Pons (tissue), 1 donor: Measurements from ENCODE around the gene ACVR1.
A peak's percentile ranks its signal among the peaks of the same experiment; 100 is the strongest.

Source experiments
- DNase-seq: peaks from one replicate; pipeline ENCODE4 v3.0.0-alpha.2; 2016; ENCODE audit warnings: low spot score

ACVR1 gene

DNA sequence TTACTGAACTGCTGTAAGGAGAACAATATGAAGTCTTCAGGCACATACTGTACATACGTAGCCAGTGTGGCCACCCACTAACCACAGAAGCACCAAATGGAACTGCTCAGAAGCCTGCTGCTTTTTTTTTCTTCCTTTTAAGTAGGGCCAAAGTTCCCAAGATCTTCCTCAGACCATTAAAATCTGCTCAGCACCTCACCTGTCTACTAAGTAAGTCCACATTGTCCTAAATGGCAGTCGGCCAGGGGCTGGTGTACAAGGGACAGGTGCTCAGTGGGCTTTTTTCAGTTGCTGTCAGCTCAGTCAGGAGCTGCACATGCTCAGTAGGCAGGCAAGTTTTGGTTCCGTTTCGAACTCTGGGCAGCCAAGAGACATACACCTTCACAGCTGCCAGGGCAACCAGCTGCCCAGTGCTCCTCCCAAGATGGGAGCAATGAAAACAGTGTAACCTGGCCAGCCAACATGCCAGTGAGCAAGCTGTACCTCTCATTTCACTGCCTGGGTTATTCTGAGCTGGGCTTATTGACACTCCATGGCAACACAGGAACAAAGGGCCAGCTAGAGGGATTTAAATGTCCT, 86.1 kb downstream of the ACVR1 start:
- DNase-seq = no peak

GRCh38 chr2:157789256-157789655, 86.9 kb downstream of the ACVR1 start:
- peak; percentile 26 for DNase-seq

DNA sequence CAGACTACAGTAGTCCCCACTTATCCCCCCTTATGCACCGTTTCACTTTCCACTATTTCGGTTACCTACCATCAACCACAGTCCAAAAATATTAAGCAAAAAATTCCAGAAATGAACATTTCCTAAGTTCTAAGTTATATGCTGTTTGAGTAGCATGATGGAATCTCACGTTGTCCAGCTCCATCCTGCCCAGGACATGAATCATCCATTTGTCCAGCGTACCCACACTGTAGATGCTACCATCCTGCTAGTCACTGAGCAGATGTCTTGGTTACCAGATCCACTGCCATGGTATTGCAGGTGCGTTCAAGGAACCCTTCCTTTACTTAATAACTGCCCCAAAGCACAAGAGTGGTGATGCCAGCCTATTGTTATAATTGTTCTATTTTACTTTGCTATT, 87.9 kb downstream of the ACVR1 start:
- DNase-seq = no peak

GRCh38 chr2:157787364-157787938, 88.7 kb downstream of the ACVR1 start:
- no peak for DNase-seq

- no peak for DNase-seq
Measured at GRCh38 chr2:157786663-157787363, 89.3 kb downstream of the ACVR1 start.

DNA sequence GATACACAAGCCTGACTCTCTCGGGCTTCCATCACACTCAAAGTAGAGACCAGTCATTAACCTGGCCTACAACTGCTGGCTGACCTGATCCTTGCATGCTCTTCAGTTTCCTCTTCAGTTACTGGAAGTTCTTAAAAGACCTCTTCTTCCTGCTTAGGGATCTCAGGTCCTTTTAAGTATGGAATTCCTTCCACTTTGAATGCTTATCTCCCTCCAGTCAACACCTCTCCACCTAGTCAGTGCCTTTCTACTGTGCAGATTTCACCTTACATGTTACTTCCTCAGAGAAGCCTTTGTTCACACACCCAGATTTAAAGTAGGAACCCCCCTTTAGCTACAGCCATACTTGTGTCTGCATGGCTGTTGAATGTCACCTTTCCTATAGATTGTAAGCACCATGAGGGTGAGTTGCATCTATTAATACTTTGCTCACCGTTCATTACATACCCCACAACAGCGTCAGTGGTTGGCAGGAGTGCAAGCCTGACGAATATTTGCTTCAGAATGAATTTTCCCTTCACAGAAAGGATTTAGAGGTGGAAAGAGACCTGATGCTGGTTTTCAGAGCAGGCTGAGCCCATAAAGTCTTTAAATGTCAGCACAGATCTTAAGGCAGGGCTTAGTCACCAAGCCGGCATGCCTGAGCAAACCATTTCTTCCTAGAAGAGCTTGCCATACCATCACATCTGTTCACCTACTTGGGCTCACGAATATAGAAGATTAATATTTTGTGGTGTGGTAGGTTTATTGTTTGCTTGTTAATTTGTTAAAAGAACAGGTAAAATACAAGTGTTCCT, 90.1 kb downstream of the ACVR1 start:
- DNase-seq = no peak

- DNase-seq = no peak
Measured at GRCh38 chr2:157785200-157785599, 90.9 kb downstream of the ACVR1 start.

GRCh38 chr2:157784823-157785175, 91.3 kb downstream of the ACVR1 start:
- DNase-seq = no peak

GRCh38 chr2:157784169-157784822, 91.8 kb downstream of the ACVR1 start:
- peak; percentile 29 for DNase-seq

DNA sequence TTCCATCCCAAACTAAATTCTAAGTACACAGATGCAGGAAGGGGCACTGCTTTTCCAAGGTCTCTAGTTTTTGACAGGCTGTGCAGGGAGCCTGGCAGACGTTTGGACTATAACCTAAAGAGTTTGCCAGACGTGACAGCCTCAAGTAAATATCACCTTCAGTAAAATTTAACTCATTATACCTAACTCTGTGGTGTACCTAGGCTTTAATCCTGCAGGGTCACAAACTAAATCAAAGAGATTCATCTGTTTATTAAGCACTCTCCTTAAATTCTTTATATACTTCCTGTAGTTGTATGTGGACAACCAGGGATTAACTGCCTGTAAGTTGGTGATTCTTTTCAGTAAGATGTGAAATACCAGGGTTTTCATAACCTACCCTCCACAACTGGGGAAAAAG, 92.9 kb downstream of the ACVR1 start:
- DNase-seq = no peak

DNA sequence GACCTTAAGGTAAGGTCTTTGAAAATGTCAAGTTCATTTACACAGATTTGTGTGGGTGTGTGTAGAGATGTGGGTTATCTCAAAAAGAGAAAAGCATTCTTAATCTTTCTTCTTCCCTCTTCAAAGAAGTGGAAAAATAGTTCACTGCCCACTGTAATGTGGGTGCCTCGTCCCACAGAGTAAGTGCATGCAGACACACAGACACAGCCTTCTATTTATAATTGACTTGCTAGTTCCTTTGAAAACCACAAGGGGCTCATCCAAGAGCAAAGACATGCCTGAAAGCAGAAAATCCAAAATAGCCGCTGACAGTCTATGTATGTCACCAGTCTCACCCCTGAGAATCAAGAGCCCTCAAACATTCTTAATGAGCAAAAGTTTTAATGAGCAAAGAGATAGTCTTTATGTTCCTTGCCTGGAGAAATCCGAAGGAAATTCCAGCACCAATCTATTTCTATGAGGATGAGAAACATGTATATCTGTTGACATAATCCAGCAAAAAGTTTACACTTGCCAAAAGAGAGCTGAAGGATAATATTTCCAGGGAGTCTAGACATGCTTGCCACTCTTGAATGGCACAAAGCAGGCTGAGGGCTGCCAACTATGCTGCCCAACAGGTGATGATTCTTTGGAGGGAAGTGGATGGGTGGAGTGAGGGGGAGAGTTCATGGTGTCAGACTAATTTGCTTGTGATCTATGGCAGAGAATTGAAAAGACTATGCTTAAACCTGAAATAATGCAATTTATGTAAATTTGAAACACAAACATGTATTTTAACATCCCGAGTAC, 93.9 kb downstream of the ACVR1 start:
- peak; percentile 28 for DNase-seq

- DNase-seq = no peak
Measured at GRCh38 chr2:157780211-157780610, 95.9 kb downstream of the ACVR1 start.

DNA sequence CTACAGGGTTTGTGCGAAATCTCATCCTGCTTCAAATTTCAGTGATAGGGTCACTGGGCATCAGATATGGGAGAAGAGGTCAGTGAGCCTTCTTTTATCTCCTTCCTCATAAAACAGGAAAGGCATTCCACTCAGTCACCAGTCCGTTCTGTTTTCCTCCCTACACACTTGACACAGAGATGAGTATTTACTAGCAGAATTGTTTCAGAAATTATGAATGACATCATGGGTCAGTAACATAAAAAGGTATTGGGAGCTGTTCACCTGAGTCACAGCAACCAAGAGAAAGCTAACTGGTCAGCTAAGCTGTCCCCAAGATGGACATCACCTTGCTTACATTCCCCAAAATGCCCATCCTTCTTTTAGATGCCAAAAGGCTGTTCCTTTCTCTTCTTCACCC, 96.3 kb downstream of the ACVR1 start:
- DNase-seq = no peak

GRCh38 chr2:157777427-157777826, 98.7 kb downstream of the ACVR1 start:
- DNase-seq = peak; percentile 50

GRCh38 chr2:157771234-157771633, 104.9 kb downstream of the ACVR1 start:
- DNase-seq = no peak

DNA sequence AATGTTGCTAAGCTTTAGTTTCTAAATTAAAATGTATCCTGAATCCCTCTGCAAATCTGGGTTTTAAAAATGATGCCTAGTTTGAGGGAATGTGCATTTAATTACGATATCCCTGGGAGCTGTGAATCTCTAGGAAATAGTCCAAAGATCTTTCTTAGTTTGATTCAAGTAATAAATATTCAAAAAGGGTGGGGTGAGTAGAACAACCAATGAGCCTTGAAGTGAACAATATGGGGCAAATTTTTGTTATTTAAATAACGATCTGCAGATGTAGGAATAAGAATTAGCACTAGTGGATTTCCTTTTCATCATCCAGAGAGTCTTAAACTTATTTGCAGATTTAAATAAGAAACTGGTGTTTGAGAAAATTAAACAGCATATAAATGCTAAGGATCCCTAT, 106.3 kb downstream of the ACVR1 start:
- no peak for DNase-seq

DNA sequence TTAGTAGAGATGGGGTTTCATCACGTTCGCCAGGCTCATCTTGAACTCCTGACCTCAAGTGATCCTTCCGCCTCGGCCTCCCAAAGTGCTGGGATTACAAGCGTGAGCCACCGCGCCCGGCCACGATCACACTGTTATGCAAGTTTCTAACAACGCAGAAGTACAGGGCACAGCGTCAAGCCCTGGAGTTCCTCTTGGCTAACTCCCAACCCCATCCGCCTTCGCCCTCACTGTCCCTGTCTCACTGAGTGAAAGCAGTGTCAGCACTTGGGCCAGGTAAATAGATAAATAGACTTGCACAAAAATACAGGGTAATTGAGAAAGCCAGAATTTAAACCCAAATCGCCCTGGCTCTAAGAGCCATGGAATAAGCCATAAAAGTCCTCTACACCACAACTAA, 111.7 kb downstream of the ACVR1 start:
- DNase-seq = no peak

DNA sequence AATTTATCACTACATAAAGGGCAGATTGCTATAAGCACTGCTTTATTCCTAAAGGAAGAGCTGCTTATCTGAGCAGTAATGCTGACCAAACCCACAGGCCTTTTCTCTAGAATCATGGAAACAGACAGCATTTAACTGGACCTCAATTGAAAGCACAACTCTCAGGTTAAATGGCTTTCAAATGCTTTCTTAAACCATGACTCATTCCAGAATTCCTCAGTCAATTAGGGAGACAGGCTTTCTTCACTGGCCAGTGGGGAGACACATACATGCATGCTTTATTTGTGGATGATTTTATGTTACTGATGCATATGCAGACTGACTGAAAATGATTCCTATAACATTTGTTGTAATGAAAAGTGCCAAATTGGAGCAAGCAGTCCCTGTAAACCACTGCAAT, 114.6 kb downstream of the ACVR1 start:
- no peak for DNase-seq

- no peak for DNase-seq
Measured at GRCh38 chr2:157760949-157761348, 115.2 kb downstream of the ACVR1 start.

DNA sequence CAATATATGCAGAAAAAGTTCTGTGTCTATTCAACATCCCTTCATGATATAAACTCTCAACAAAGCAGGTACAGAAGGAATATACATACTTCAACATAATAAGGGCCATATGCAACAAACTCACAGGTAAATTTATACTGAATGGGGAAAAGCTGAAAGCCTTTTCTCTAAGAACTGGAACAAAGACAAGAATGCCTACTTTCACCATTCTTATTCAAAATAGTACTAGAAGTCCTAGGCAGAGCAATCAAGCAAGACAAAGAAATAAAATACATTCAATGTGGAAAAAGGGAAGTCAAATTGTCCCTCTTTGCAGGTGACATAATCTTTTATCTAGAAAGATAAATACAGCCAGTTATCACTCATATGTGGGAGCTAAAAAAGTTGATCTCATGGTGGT, 116.3 kb downstream of the ACVR1 start:
- DNase-seq = no peak

GRCh38 chr2:157758586-157758985, 117.5 kb downstream of the ACVR1 start:
- DNase-seq = no peak

- no peak for DNase-seq
Measured at GRCh38 chr2:157757500-157757899, 118.6 kb downstream of the ACVR1 start.
